OCI-LY3 (cell line): ENCODE measurements around the gene MED16.

ENCODE experiments used
- CTCF ChIP-seq: fragments of 200-600, 300-600 bp; sonication (generic); IDR thresholded peaks from 2 replicates; pipeline ENCODE4 v1.5.1; 2014; ENCODE audit warnings: antibody characterized with exemption, low read length, low read depth
- EZH2phosphoT487 ChIP-seq: fragments of 200-600 bp; shearing (Covaris generic); IDR thresholded peaks from 2 replicates; pipeline ENCODE4 v1.6.1; 2018; ENCODE audit warnings: antibody characterized with exemption, mixed run types, low read depth

- TF ChIP-seq CTCF (no peak), EZH2phosphoT487 (no peak)
These were observed 7.5 kb upstream of the MED16 start for GRCh38 chr19:900302-901111.
